Activated naive CD4-positive, alpha-beta T cell treated with anti-CD3 and anti-CD28 coated beads, Interleukin-2, amount 50 U/mL, for 24 hours (primary cell): Measurements from ENCODE around the gene OTOS.

Experiments used
- H3K27ac Mint-ChIP-seq: one replicate; pipeline ENCODE4 v1.8.0; 2021; ENCODE audit warnings: mild to moderate bottlenecking, mixed read lengths
- H3K27me3 Mint-ChIP-seq: one replicate; pipeline ENCODE4 v1.8.0; 2021; ENCODE audit warnings: mixed read lengths
- H3K36me3 Mint-ChIP-seq: one replicate; pipeline ENCODE4 v1.8.0; 2021; ENCODE audit warnings: mixed read lengths
- H3K4me1 Mint-ChIP-seq: one replicate; pipeline ENCODE4 v1.8.0; 2021; ENCODE audit warnings: mixed read lengths
- H3K4me3 Mint-ChIP-seq: one replicate; pipeline ENCODE4 v1.8.0; 2021; ENCODE audit warnings: mild to moderate bottlenecking, mixed read lengths
- H3K9me3 Mint-ChIP-seq: one replicate; pipeline ENCODE4 v1.8.0; 2021; ENCODE audit warnings: mixed read lengths

OTOS gene

GRCh38 chr2:240161087-240161750, 20.8 kb upstream of the OTOS start:
- H3K4me3 Mint-ChIP-seq, result no peak overlapping the region
- peaks cover 4% of the 10 kb centered on the region for H3K27me3 Mint-ChIP-seq
- no peaks in the 10 kb centered on the region for H3K4me1 Mint-ChIP-seq
- no peaks in the 10 kb centered on the region for H3K9me3 Mint-ChIP-seq
- no peaks in the 10 kb centered on the region for H3K36me3 Mint-ChIP-seq
- no peak overlapping the region for H3K27ac Mint-ChIP-seq

GRCh38 chr2:240160291-240161086, 20.0 kb upstream of the OTOS start:
- H3K9me3 Mint-ChIP-seq, result no peaks in the 10 kb centered on the region
- no peak overlapping the region for H3K27ac Mint-ChIP-seq
- H3K36me3 Mint-ChIP-seq, result no peaks in the 10 kb centered on the region
- H3K4me3 Mint-ChIP-seq, result no peak overlapping the region
- peaks cover 4% of the 10 kb centered on the region for H3K27me3 Mint-ChIP-seq
- H3K4me1 Mint-ChIP-seq, result no peaks in the 10 kb centered on the region

GRCh38 chr2:240159251-240159839, 18.9 kb upstream of the OTOS start:
- Mint-ChIP-seq H3K4me1 (no peaks in the 10 kb centered on the region), H3K9me3 (no peaks in the 10 kb centered on the region), H3K36me3 (no peaks in the 10 kb centered on the region)

GRCh38 chr2:240157147-240157470, 16.7 kb upstream of the OTOS start:
- H3K27ac Mint-ChIP-seq, result no peak overlapping the region

More at GRCh38 chr2:240159251-240159839, 18.9 kb upstream of the OTOS start:
- Mint-ChIP-seq H3K4me3 (no peak overlapping the region), H3K27ac (no peak overlapping the region), H3K27me3 (peaks cover 4% of the 10 kb centered on the region)

GRCh38 chr2:240156435-240157146, 16.1 kb upstream of the OTOS start:
- Mint-ChIP-seq H3K9me3 (no peaks in the 10 kb centered on the region), H3K36me3 (no peaks in the 10 kb centered on the region), H3K4me3 (no peak overlapping the region), H3K27ac (no peak overlapping the region), H3K27me3 (peaks cover 2% of the 10 kb centered on the region), H3K4me1 (no peaks in the 10 kb centered on the region)

More at GRCh38 chr2:240157147-240157470, 16.7 kb upstream of the OTOS start:
- Mint-ChIP-seq H3K4me1 (no peaks in the 10 kb centered on the region), H3K9me3 (no peaks in the 10 kb centered on the region), H3K4me3 (no peak overlapping the region), H3K36me3 (no peaks in the 10 kb centered on the region), H3K27me3 (peaks cover 4% of the 10 kb centered on the region)

- no peaks in the 10 kb centered on the region for H3K36me3 Mint-ChIP-seq
Observed at GRCh38 chr2:240155745-240156390, 15.4 kb upstream of the OTOS start.

GRCh38 chr2:240155048-240155744, 14.7 kb upstream of the OTOS start:
- H3K36me3 Mint-ChIP-seq, result no peaks in the 10 kb centered on the region
- no peak overlapping the region for H3K4me3 Mint-ChIP-seq
- no peak overlapping the region for H3K27ac Mint-ChIP-seq
- H3K9me3 Mint-ChIP-seq, result no peaks in the 10 kb centered on the region
- no peaks in the 10 kb centered on the region for H3K4me1 Mint-ChIP-seq
- H3K27me3 Mint-ChIP-seq, result peaks cover 6% of the 10 kb centered on the region

More at GRCh38 chr2:240155745-240156390, 15.4 kb upstream of the OTOS start:
- peaks cover 5% of the 10 kb centered on the region for H3K27me3 Mint-ChIP-seq
- H3K4me1 Mint-ChIP-seq, result no peaks in the 10 kb centered on the region
- H3K4me3 Mint-ChIP-seq, result no peak overlapping the region
- no peak overlapping the region for H3K27ac Mint-ChIP-seq
- H3K9me3 Mint-ChIP-seq, result no peaks in the 10 kb centered on the region

- Mint-ChIP-seq H3K4me3 (no peak overlapping the region), H3K4me1 (no peaks in the 10 kb centered on the region), H3K36me3 (no peaks in the 10 kb centered on the region), H3K27me3 (peaks cover 8% of the 10 kb centered on the region), H3K9me3 (no peaks in the 10 kb centered on the region), H3K27ac (no peak overlapping the region)
Observed at GRCh38 chr2:240154606-240155005, 14.1 kb upstream of the OTOS start.

GRCh38 chr2:240153418-240153817, 13.0 kb upstream of the OTOS start:
- Mint-ChIP-seq H3K4me1 (no peaks in the 10 kb centered on the region), H3K36me3 (no peaks in the 10 kb centered on the region), H3K27me3 (peaks cover 8% of the 10 kb centered on the region), H3K4me3 (no peak overlapping the region), H3K9me3 (no peaks in the 10 kb centered on the region), H3K27ac (no peak overlapping the region)

GRCh38 chr2:240151477-240152031, 11.1 kb upstream of the OTOS start:
- Mint-ChIP-seq H3K4me3 (no peak overlapping the region), H3K9me3 (no peaks in the 10 kb centered on the region), H3K27me3 (peaks cover 8% of the 10 kb centered on the region), H3K36me3 (no peaks in the 10 kb centered on the region), H3K27ac (no peak overlapping the region), H3K4me1 (no peaks in the 10 kb centered on the region)

GRCh38 chr2:240149943-240150784, 9.7 kb upstream of the OTOS start:
- no peak overlapping the region for H3K4me3 Mint-ChIP-seq
- H3K4me1 Mint-ChIP-seq, result no peaks in the 10 kb centered on the region
- no peaks in the 10 kb centered on the region for H3K36me3 Mint-ChIP-seq
- no peaks in the 10 kb centered on the region for H3K9me3 Mint-ChIP-seq
- no peak overlapping the region for H3K27ac Mint-ChIP-seq
- H3K27me3 Mint-ChIP-seq, result peaks cover 8% of the 10 kb centered on the region

GRCh38 chr2:240147911-240148587, 7.6 kb upstream of the OTOS start:
- Mint-ChIP-seq H3K27ac (no peak overlapping the region), H3K4me3 (no peak overlapping the region), H3K4me1 (no peaks in the 10 kb centered on the region), H3K36me3 (no peaks in the 10 kb centered on the region), H3K9me3 (no peaks in the 10 kb centered on the region), H3K27me3 (peaks cover 8% of the 10 kb centered on the region)

- Mint-ChIP-seq H3K27me3 (peaks cover 6% of the 10 kb centered on the region), H3K36me3 (no peaks in the 10 kb centered on the region), H3K27ac (no peak overlapping the region), H3K9me3 (no peaks in the 10 kb centered on the region), H3K4me3 (no peak overlapping the region), H3K4me1 (no peaks in the 10 kb centered on the region)
Observed at GRCh38 chr2:240147382-240147781, 6.9 kb upstream of the OTOS start.
